Panc1 (cell line): Measurements from ENCODE around the gene XRCC2. TPM values are rescaled to one million over a fixed set of nuclear protein-coding genes. Genes with fewer than 3 reads are reported as not detected.

Experiments used
- ATAC-seq: fragments of 200-7000 bp; cut with Tn5 transposase; 2 replicates; pipeline ENCODE4 v1.9.1; 2020; ENCODE audit warnings: mild to moderate bottlenecking, moderate library complexity
- BruUV-seq: library from RNA; stranded (reverse); fragments of 400-500 nt; replicated peaks from 2 replicates; lab custom pipeline; 2021; lab: Mats Ljungman, UMichigan
- CTCF ChIA-PET: fragments of 300-600 bp; sonication (Branson Sonifier 250); formaldehyde crosslinking; loops from one replicate; lab custom pipeline; 2022; ENCODE audit warnings: antibody characterized with exemption; lab: Charles Lee
- POLR2A ChIA-PET: fragments of 300-600 bp; sonication (Branson Sonifier 250); formaldehyde crosslinking; loops from one replicate; lab custom pipeline; 2022; ENCODE audit warnings: antibody characterized with exemption; lab: Charles Lee
- DNase-seq: peaks from one replicate; pipeline ENCODE4 v3.0.0-alpha.2; 2010; ENCODE audit warnings: low read depth, low spot score
- H3K27ac ChIP-seq: 2 replicates; pipeline ENCODE4 v1.5.1; 2011; ENCODE audit warnings: mild to moderate bottlenecking, low read length, inconsistent platforms
- H3K27me3 ChIP-seq: fragments of 200-500 bp; sonication (Bioruptor generic); 2 replicates; pipeline ENCODE4 v1.6.0; 2014; ENCODE audit warnings: low read length, inconsistent platforms; ENCODE audit not compliant: control insufficient read depth, insufficient read depth
- H3K36me3 ChIP-seq: fragments of 200-500 bp; sonication (Bioruptor generic); 2 replicates; pipeline ENCODE4 v1.5.1; 2014; ENCODE audit warnings: inconsistent platforms, mild to moderate bottlenecking, low read length, moderate library complexity; ENCODE audit not compliant: control insufficient read depth, insufficient read depth
- H3K4me1 ChIP-seq: 2 replicates; pipeline ENCODE4 v1.5.1; 2011; ENCODE audit warnings: inconsistent platforms, mild to moderate bottlenecking, low read length, moderate library complexity; ENCODE audit not compliant: control insufficient read depth, insufficient read depth
- H3K4me3 ChIP-seq, 2 experiments: 2 replicates each; pipeline ENCODE4 v1.5.1; 2011 to 2012; ENCODE audit warnings: low read depth in 2 of 2, low read length in 2 of 2, mild to moderate bottlenecking in 2 of 2, inconsistent platforms in 1 of 2, moderate library complexity in 1 of 2
- H3K9me3 ChIP-seq: fragments of 200-500 bp; sonication (Bioruptor generic); 2 replicates; pipeline ENCODE4 v1.5.1; 2014; ENCODE audit warnings: low read depth, mild to moderate bottlenecking, inconsistent platforms, low read length, moderate library complexity; ENCODE audit not compliant: control insufficient read depth, insufficient read depth
- CTCF ChIP-seq: fragments of 450-650 bp; IDR thresholded peaks from 2 replicates; pipeline ENCODE4 v1.5.1; 2017; ENCODE audit warnings: mild to moderate bottlenecking
- POLR2AphosphoS5 ChIP-seq: IDR thresholded peaks from 2 replicates; pipeline ENCODE4 v1.6.1; 2012; ENCODE audit warnings: mild to moderate bottlenecking, low read depth, low read length, moderate library complexity
- REST ChIP-seq, 2 experiments: IDR thresholded peaks; 2 replicates each; pipeline ENCODE4 v1.6.1; 2011 to 2012; ENCODE audit warnings: low read depth in 2 of 2, control low read depth in 1 of 2, low read length in 1 of 2, mild to moderate bottlenecking in 1 of 2, moderate library complexity in 1 of 2; ENCODE audit not compliant: insufficient read depth in 1 of 2
- SIN3A ChIP-seq: IDR thresholded peaks from 2 replicates; pipeline ENCODE4 v1.6.1; 2012; ENCODE audit warnings: low read depth, mild to moderate bottlenecking, low read length, moderate library complexity, borderline replicate concordance; ENCODE audit not compliant: insufficient read depth
- TCF7L2 ChIP-seq: IDR thresholded peaks from 2 replicates; pipeline ENCODE4 v1.6.1; 2011; ENCODE audit warnings: mild to moderate bottlenecking, low read depth, low read length, inconsistent platforms
- in situ Hi-C: cut with HindIII; loops from 2 replicates; pipeline ENCODE4 v1.10.0; 2016; ENCODE audit warnings: low sequenced_read_pairs, low pct_unique_long_range_greater_than_20kb
- intact Hi-C: fragments of 100-400 bp; cut with micrococcal nuclease; formaldehyde crosslinking; loops from one replicate; pipeline ENCODE4 v1.10.0; 2022; ENCODE audit not compliant: unreplicated experiment
- total RNA-seq: library from RNA; stranded (reverse); gene quantifications from one replicate; pipeline ENCODE4 v1.2.1, GENCODE V29; 2021; ENCODE audit not compliant: unreplicated experiment

Gene XRCC2
- total RNA-seq, 1 experiment from 2014 or later, result 10.3 TPM

GRCh38 chr7:152636441-152636840 is 39.5 kb downstream of the XRCC2 start:
- intact Hi-C loops (no loop called here), in situ Hi-C loops (no loop called here)
- ChIA-PET CTCF (interaction anchor here (0.6 kb wide), 1 partner anchor 53 kb away, joined by 3 read pairs; no protein-coding TSS in a partner anchor), POLR2A (interaction anchor here (0.6 kb wide), 1 partner anchor 17 kb away, joined by 7 read pairs; no protein-coding TSS in a partner anchor)
- DNase-seq (no peak), ATAC-seq (no peak)
- no peaks in the 10 kb centered on the region for H3K27me3 ChIP-seq
- no peak overlapping the region for H3K27ac ChIP-seq
- no peak overlapping the region for H3K4me3 ChIP-seq
- no peaks in the 10 kb centered on the region for H3K36me3 ChIP-seq
- BruUV-seq, result no TSS peak
- H3K9me3 ChIP-seq, result no peaks in the 10 kb centered on the region
- TF ChIP-seq CTCF (no peak), POLR2AphosphoS5 (no peak), SIN3A (no peak), REST (IDR thresholded peaks at IDR 0.05; ENCODE audit: insufficient read depth in 1 of 2, low read depth in 2 of 2, low read length in 1 of 2) (no peak), TCF7L2 (no peak)
- no peaks in the 10 kb centered on the region for H3K4me1 ChIP-seq

- no peak for ATAC-seq
- Histone ChIP-seq H3K4me1 (no peaks in the 10 kb centered on the region), H3K27ac (no peak overlapping the region), H3K27me3 (no peaks in the 10 kb centered on the region), H3K36me3 (no peaks in the 10 kb centered on the region), H3K9me3 (no peaks in the 10 kb centered on the region), H3K4me3 (no peak overlapping the region)
- in situ Hi-C loops (no loop called here), intact Hi-C loops (no loop called here)
- POLR2A ChIA-PET, result no interaction called here
- no peak for TF ChIP-seq SIN3A
- CTCF ChIA-PET, result no interaction called here
- BruUV-seq, result no TSS peak
- no peak for DNase-seq
Observed at GRCh38 chr7:152633504-152633903, 42.4 kb downstream of the XRCC2 start.

- in situ Hi-C loops, result no loop called here
- no peak overlapping the region for H3K27ac ChIP-seq
- no peaks in the 10 kb centered on the region for H3K4me1 ChIP-seq
- POLR2A ChIA-PET, result no interaction called here
- no peak overlapping the region for H3K4me3 ChIP-seq
- no peaks in the 10 kb centered on the region for H3K27me3 ChIP-seq
- intact Hi-C loops, result no loop called here
- H3K9me3 ChIP-seq, result no peaks in the 10 kb centered on the region
- ATAC-seq (no peak), DNase-seq (no peak)
- no TSS peak for BruUV-seq
- H3K36me3 ChIP-seq, result no peaks in the 10 kb centered on the region
- CTCF ChIA-PET, result no interaction called here
- TF ChIP-seq SIN3A (no peak), REST (IDR thresholded peaks at IDR 0.05; ENCODE audit: insufficient read depth in 1 of 2, low read depth in 2 of 2, low read length in 1 of 2) (no peak), CTCF (no peak), POLR2AphosphoS5 (no peak)
Observed at GRCh38 chr7:152633072-152633471, 42.9 kb downstream of the XRCC2 start.
